Measurements from ENCODE around the gene JKAMP.

JKAMP gene

DNA sequence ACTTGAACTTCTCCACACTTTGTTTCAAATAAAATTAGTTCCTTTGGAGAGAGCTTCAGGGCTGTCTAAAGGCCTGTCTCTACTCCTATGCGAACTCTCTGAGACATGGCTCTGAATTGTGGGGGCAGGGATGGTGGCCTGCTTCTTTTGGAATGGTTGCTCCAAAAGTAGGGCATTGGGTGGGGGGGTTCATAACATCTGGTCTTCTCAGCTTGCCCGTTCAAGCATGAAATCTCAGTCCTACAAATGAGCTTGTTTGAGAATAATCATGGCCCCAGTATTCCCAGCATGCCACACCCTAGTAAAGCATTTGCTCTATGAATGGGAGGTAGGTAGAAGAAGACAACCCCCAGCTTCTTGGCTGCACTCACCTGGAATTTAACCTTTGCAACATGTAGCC, 25.8 kb upstream of the JKAMP start:
- Histone ChIP-seq H2AFZ (ENCODE audit: low read length) (no peak overlapping the region), H3K36me3 (replicated peaks; ENCODE audit: insufficient read depth, low read length) (no peaks in the 10 kb centered on the region), H4K20me1 (ENCODE audit: insufficient read depth, low read length) (no peaks in the 10 kb centered on the region), H3K27ac (ENCODE audit: low read length) (no peak overlapping the region), H3K4me2 (ENCODE audit: low read depth, low read length) (no peak overlapping the region), H3K79me2 (ENCODE audit: low read length) (no peaks in the 10 kb centered on the region), H3K27me3 (replicated peaks; ENCODE audit: insufficient read depth, low read length) (no peaks in the 10 kb centered on the region), H3K9ac (ENCODE audit: low read length) (no peak overlapping the region), H3F3A (ENCODE audit: insufficient read depth, low read length) (no peaks in the 10 kb centered on the region), H3K4me1 (ENCODE audit: low read length) (no peaks in the 10 kb centered on the region), H3K9me3 (replicated peaks; ENCODE audit: insufficient read depth, low read length) (no peaks in the 10 kb centered on the region), H3K4me3 (ENCODE audit: low read length) (no peak overlapping the region), H3K9me2 (replicated peaks; ENCODE audit: insufficient read depth, low read length) (no peaks in the 10 kb centered on the region)
- TF ChIP-seq EZH2 (optimal IDR thresholded peaks at IDR 0.05; ENCODE audit: low read depth, low read length) (no peak), EZH2phosphoT487 (IDR thresholded peaks at IDR 0.05; ENCODE audit: low read length) (no peak)
- TF ChIP-seq, protein P1, sequence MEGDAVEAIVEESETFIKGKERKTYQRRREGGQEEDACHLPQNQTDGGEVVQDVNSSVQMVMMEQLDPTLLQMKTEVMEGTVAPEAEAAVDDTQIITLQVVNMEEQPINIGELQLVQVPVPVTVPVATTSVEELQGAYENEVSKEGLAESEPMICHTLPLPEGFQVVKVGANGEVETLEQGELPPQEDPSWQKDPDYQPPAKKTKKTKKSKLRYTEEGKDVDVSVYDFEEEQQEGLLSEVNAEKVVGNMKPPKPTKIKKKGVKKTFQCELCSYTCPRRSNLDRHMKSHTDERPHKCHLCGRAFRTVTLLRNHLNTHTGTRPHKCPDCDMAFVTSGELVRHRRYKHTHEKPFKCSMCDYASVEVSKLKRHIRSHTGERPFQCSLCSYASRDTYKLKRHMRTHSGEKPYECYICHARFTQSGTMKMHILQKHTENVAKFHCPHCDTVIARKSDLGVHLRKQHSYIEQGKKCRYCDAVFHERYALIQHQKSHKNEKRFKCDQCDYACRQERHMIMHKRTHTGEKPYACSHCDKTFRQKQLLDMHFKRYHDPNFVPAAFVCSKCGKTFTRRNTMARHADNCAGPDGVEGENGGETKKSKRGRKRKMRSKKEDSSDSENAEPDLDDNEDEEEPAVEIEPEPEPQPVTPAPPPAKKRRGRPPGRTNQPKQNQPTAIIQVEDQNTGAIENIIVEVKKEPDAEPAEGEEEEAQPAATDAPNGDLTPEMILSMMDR (IDR thresholded peaks at IDR 0.05; ENCODE audit: low read length) = no peak
- DNase-seq = no peak

DNA sequence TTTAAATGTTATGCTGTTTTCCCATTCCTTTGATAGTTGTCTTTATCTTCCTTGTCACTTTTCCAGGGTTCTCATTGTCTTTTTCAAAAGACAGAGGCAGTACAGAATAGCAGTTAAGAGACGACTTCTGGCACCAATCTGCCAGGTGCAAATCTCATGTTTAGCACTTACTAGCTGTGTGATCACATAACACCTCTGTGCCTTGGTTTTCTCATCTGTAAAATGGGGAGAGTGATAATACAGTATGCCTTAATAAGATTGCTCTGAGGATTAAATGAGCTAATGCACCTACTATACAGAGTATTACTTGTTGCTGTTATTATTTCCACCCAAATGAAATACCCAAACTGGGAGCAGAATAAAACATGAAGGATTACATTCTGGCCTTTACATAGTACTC, 23.9 kb upstream of the JKAMP start:
- Histone ChIP-seq H3K27ac (ENCODE audit: low read length) (no peak overlapping the region), H3K4me2 (ENCODE audit: low read depth, low read length) (no peak overlapping the region), H2AFZ (ENCODE audit: low read length) (no peak overlapping the region), H3K4me1 (ENCODE audit: low read length) (no peaks in the 10 kb centered on the region), H4K20me1 (ENCODE audit: insufficient read depth, low read length) (no peaks in the 10 kb centered on the region), H3K9ac (ENCODE audit: low read length) (no peak overlapping the region), H3K4me3 (ENCODE audit: low read length) (no peak overlapping the region), H3K9me2 (replicated peaks; ENCODE audit: insufficient read depth, low read length) (no peaks in the 10 kb centered on the region), H3F3A (ENCODE audit: insufficient read depth, low read length) (no peaks in the 10 kb centered on the region), H3K9me3 (replicated peaks; ENCODE audit: insufficient read depth, low read length) (no peaks in the 10 kb centered on the region), H3K27me3 (replicated peaks; ENCODE audit: insufficient read depth, low read length) (no peaks in the 10 kb centered on the region), H3K79me2 (ENCODE audit: low read length) (no peaks in the 10 kb centered on the region), H3K36me3 (replicated peaks; ENCODE audit: insufficient read depth, low read length) (no peaks in the 10 kb centered on the region)
- no peak for DNase-seq
- TF ChIP-seq EZH2 (optimal IDR thresholded peaks at IDR 0.05; ENCODE audit: low read depth, low read length) (no peak), EZH2phosphoT487 (IDR thresholded peaks at IDR 0.05; ENCODE audit: low read length) (no peak)
- TF ChIP-seq, protein P1 (IDR thresholded peaks at IDR 0.05; ENCODE audit: low read length) = no peak

DNA sequence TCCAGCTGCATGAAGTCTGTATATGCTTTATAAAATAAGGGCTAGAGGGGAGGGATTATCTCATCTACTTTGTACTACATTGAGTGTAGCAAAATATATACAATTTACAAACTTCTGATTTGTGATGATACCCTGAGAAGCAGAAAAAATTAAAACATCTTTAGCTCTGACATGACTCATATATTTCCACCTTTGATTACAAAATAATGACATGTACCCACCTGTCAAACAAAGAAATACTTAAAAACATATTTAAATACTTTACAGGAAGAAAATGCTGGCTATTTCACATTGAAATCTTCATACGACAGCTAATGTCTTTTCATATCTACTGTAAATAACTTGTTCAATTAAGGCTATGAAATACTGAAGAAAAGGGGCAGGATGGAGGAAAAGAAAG, 22.4 kb upstream of the JKAMP start:
- Histone ChIP-seq H3K4me3 (ENCODE audit: low read length) (no peak overlapping the region), H4K20me1 (ENCODE audit: insufficient read depth, low read length) (no peaks in the 10 kb centered on the region), H3K4me2 (ENCODE audit: low read depth, low read length) (no peak overlapping the region), H3K79me2 (ENCODE audit: low read length) (no peaks in the 10 kb centered on the region), H3K27me3 (replicated peaks; ENCODE audit: insufficient read depth, low read length) (no peaks in the 10 kb centered on the region), H3F3A (ENCODE audit: insufficient read depth, low read length) (no peaks in the 10 kb centered on the region), H3K9me2 (replicated peaks; ENCODE audit: insufficient read depth, low read length) (no peaks in the 10 kb centered on the region), H2AFZ (ENCODE audit: low read length) (no peak overlapping the region), H3K9me3 (replicated peaks; ENCODE audit: insufficient read depth, low read length) (no peaks in the 10 kb centered on the region), H3K27ac (ENCODE audit: low read length) (no peak overlapping the region), H3K4me1 (ENCODE audit: low read length) (no peaks in the 10 kb centered on the region), H3K9ac (ENCODE audit: low read length) (no peak overlapping the region), H3K36me3 (replicated peaks; ENCODE audit: insufficient read depth, low read length) (no peaks in the 10 kb centered on the region)
- no peak for DNase-seq
- TF ChIP-seq, protein P1 (IDR thresholded peaks at IDR 0.05; ENCODE audit: low read length) = no peak
- TF ChIP-seq EZH2phosphoT487 (IDR thresholded peaks at IDR 0.05; ENCODE audit: low read length) (no peak), EZH2 (optimal IDR thresholded peaks at IDR 0.05; ENCODE audit: low read depth, low read length) (no peak)
